SK-N-SH (cell line): ENCODE measurements around the gene CDCP2. TPM values are rescaled to one million over a fixed set of nuclear protein-coding genes. Genes with fewer than 3 reads are reported as not detected.

Experiments
- CTCF ChIA-PET: fragments of 300-600, 350-600 bp; formaldehyde crosslinking; extraction: SDS; loops from one replicate; lab custom pipeline; 2021; lab: Yijun Ruan, JAX
- POLR2A ChIA-PET: fragments of 350-600 bp; sonication (Branson Sonifier 250); formaldehyde crosslinking; extraction: SDS; loops from one replicate; lab custom pipeline; 2020; ENCODE audit warnings: antibody characterized with exemption, inconsistent platforms; lab: Yijun Ruan, JAX
- DNase-seq: peaks from one replicate; pipeline ENCODE4 v3.0.0; 2012
- H2AFZ ChIP-seq: fragments of 200-600 bp; sonication (generic); 2 replicates; pipeline ENCODE4 v1.8.1; 2016; ENCODE audit warnings: antibody characterized with exemption, mild to moderate bottlenecking, low read depth
- H3F3A ChIP-seq: fragments of 200-600 bp; sonication (generic); replicated peaks from 2 replicates; pipeline ENCODE3; 2016; ENCODE audit warnings: antibody characterized with exemption, mild to moderate bottlenecking; ENCODE audit not compliant: insufficient read depth
- H3K27ac ChIP-seq, 2 experiments: fragments of 200-500 bp in 1 of 2; fragments of 200-600 bp in 1 of 2; sonication (Bioruptor generic) in 1 of 2; sonication (generic), shearing (Covaris generic) in 1 of 2; 2 replicates each; pipeline versions ENCODE4 v1.5.1 to v1.6.1; 2014 to 2016; ENCODE audit warnings: low read depth in 2 of 2, inconsistent platforms in 1 of 2, low read length in 1 of 2, mild to moderate bottlenecking in 1 of 2, mixed read lengths in 1 of 2
- H3K27me3 ChIP-seq: fragments of 200-600 bp; sonication (generic), shearing (Covaris generic); 2 replicates; pipeline ENCODE4 v1.6.1; 2016; ENCODE audit warnings: mixed run types; ENCODE audit not compliant: insufficient read depth
- H3K36me3 ChIP-seq, 2 experiments: fragments of 200-500 bp in 1 of 2; fragments of 200-600 bp in 1 of 2; sonication (Bioruptor generic) in 1 of 2; sonication (generic) in 1 of 2; replicated peaks in 1 of 2; 2 replicates each; pipeline versions ENCODE3 to v1.5.1; 2014 to 2016; ENCODE audit warnings: low read length in 1 of 2, mild to moderate bottlenecking in 1 of 2; ENCODE audit not compliant: insufficient read depth in 2 of 2, control insufficient read depth in 1 of 2
- H3K4me1 ChIP-seq, 2 experiments: fragments of 200-500 bp in 1 of 2; fragments of 200-600 bp in 1 of 2; sonication (Bioruptor generic) in 1 of 2; sonication (generic), shearing (Covaris generic) in 1 of 2; 2 replicates each; pipeline versions ENCODE4 v1.5.1 to v1.6.1; 2014 to 2016; ENCODE audit warnings: low read depth in 1 of 2, low read length in 1 of 2, mixed run types in 1 of 2; ENCODE audit not compliant: insufficient read depth in 2 of 2, control insufficient read depth in 1 of 2
- H3K4me2 ChIP-seq: fragments of 200-600 bp; sonication (generic), shearing (Covaris generic); 2 replicates; pipeline ENCODE4 v1.6.1; 2017; ENCODE audit warnings: mixed run types
- H3K4me3 ChIP-seq, 2 experiments: fragments of 200-500 bp in 1 of 2; fragments of 200-600 bp in 1 of 2; sonication (Bioruptor generic) in 1 of 2; sonication (generic), shearing (Covaris generic) in 1 of 2; 2 replicates each; pipeline versions ENCODE4 v1.5.1 to v1.8.1; 2014 to 2016; ENCODE audit warnings: low read depth in 2 of 2, inconsistent platforms in 1 of 2, low read length in 1 of 2, mild to moderate bottlenecking in 1 of 2, mixed read lengths in 1 of 2, moderate library complexity in 1 of 2
- H3K79me2 ChIP-seq: fragments of 200-600 bp; sonication (generic); 2 replicates; pipeline ENCODE4 v1.8.1; 2017; ENCODE audit warnings: mild to moderate bottlenecking; ENCODE audit not compliant: insufficient read depth
- H3K9ac ChIP-seq: fragments of 200-600 bp; sonication (generic); 2 replicates; pipeline ENCODE4 v1.6.1; 2017; ENCODE audit warnings: mixed run types
- H3K9me2 ChIP-seq: fragments of 200-600 bp; sonication (generic); 2 replicates; pipeline ENCODE4 v1.6.1; 2017; ENCODE audit warnings: mixed run types
- H3K9me3 ChIP-seq: fragments of 200-600 bp; sonication (generic); 2 replicates; pipeline ENCODE4 v1.6.1; 2017; ENCODE audit warnings: mixed run types, mild to moderate bottlenecking, moderate library complexity
- H4K20me1 ChIP-seq: fragments of 200-600 bp; sonication (generic); 2 replicates; pipeline ENCODE4 v1.6.1; 2017; ENCODE audit warnings: mild to moderate bottlenecking, mixed run types; ENCODE audit not compliant: insufficient read depth
- CHD2 ChIP-seq: fragments of 150-350 bp; IDR thresholded peaks from 2 replicates; pipeline ENCODE4 v1.6.1; 2018; ENCODE audit warnings: low read length; ENCODE audit not compliant: partially characterized antibody
- ELF1 ChIP-seq: IDR thresholded peaks from 2 replicates; pipeline ENCODE4 v1.4.0; 2012
- EP300 ChIP-seq, 2 experiments: IDR thresholded peaks; 2 replicates each; pipeline versions ENCODE4 v1.4.0 to v1.6.1; 2012; ENCODE audit warnings: borderline replicate concordance in 1 of 2, low read depth in 1 of 2, low read length in 1 of 2
- FOSL2 ChIP-seq: IDR thresholded peaks from 2 replicates; pipeline ENCODE4 v1.4.0; 2012; ENCODE audit warnings: low read depth, mild to moderate bottlenecking, moderate library complexity, borderline replicate concordance
- FOXJ3 ChIP-seq: sonication (generic); formaldehyde crosslinking; IDR thresholded peaks from 2 replicates; pipeline ENCODE4 v1.5.1; 2020; ENCODE audit warnings: mild to moderate bottlenecking, missing genetic modification reagents
- FOXM1 ChIP-seq: IDR thresholded peaks from 2 replicates; pipeline ENCODE4 v1.4.0; 2012; ENCODE audit warnings: low read depth, mild to moderate bottlenecking
- GABPA ChIP-seq: IDR thresholded peaks from 2 replicates; pipeline ENCODE4 v1.4.0; 2012; ENCODE audit warnings: low read depth, mild to moderate bottlenecking
- GATA2 ChIP-seq: sonication (generic); formaldehyde crosslinking; IDR thresholded peaks from 2 replicates; pipeline ENCODE4 v1.5.0; 2020; ENCODE audit warnings: mild to moderate bottlenecking, missing genetic modification reagents
- JUND ChIP-seq: IDR thresholded peaks from 2 replicates; pipeline ENCODE4 v1.4.0; 2012
- MXI1 ChIP-seq: IDR thresholded peaks from 2 replicates; pipeline ENCODE4 v1.6.1; 2012; ENCODE audit warnings: mild to moderate bottlenecking, low read depth, low read length, improper control_type of control experiment
- NFIC ChIP-seq: IDR thresholded peaks from 2 replicates; pipeline ENCODE4 v1.4.0; 2012; ENCODE audit warnings: borderline replicate concordance
- RAD21 ChIP-seq: IDR thresholded peaks from 2 replicates; pipeline ENCODE4 v1.6.1; 2012; ENCODE audit warnings: mild to moderate bottlenecking, low read length
- RCOR1 ChIP-seq: fragments of 150-350 bp; IDR thresholded peaks from 2 replicates; pipeline ENCODE4 v1.6.1; 2017; ENCODE audit warnings: antibody characterized with exemption, low read length
- RFX5 ChIP-seq: IDR thresholded peaks from 2 replicates; pipeline ENCODE4 v1.6.1; 2012; ENCODE audit warnings: mild to moderate bottlenecking, improper control_type of control experiment, low read length
- RXRA ChIP-seq: IDR thresholded peaks from 2 replicates; pipeline ENCODE4 v1.4.0; 2012; ENCODE audit warnings: low read depth, mild to moderate bottlenecking, borderline replicate concordance
- SIN3A ChIP-seq: IDR thresholded peaks from 2 replicates; pipeline ENCODE4 v1.6.1; 2012; ENCODE audit warnings: low read depth, mild to moderate bottlenecking, low read length, moderate library complexity, borderline replicate concordance
- TEAD4 ChIP-seq: IDR thresholded peaks from 2 replicates; pipeline ENCODE4 v1.4.0; 2012; ENCODE audit warnings: mild to moderate bottlenecking, borderline replicate concordance; ENCODE audit not compliant: insufficient read depth
- YY1 ChIP-seq: IDR thresholded peaks from 2 replicates; pipeline ENCODE4 v1.4.0; 2012; ENCODE audit warnings: low read depth, mild to moderate bottlenecking
- WGBS: methylation state at CpG from one replicate; pipeline ENCODE4 v1.1.6; 2017; ENCODE audit warnings: low lambda C conversion rate; 5-methylcytosine and 5-hydroxymethylcytosine counted together
- polyA plus RNA-seq, 3 experiments: library from polyadenylated mRNA; depleted of rRNA; stranded (reverse); fragments of >200 nt; gene quantifications; 2 replicates each; pipeline ENCODE4 v1.2.3, GENCODE V29; 2012
- TF ChIP-seq, protein P1 (sequence below): IDR thresholded peaks from 2 replicates; pipeline ENCODE4; 2012
- TF ChIP-seq, protein P2 (sequence below): IDR thresholded peaks from 2 replicates; pipeline ENCODE4 v1.4.0; 2012; ENCODE audit warnings: low read depth, borderline replicate concordance
- TF ChIP-seq, protein P3 (sequence below): fragments of 200-600 bp; sonication (generic); IDR thresholded peaks from 2 replicates; pipeline ENCODE4 v1.6.1; 2017; ENCODE audit warnings: antibody characterized with exemption, mild to moderate bottlenecking, moderate library complexity
- TF ChIP-seq, protein P4 (sequence below): IDR thresholded peaks from 2 replicates; pipeline ENCODE4 v1.4.0; 2012; ENCODE audit warnings: low read depth
- TF ChIP-seq, protein P5 (sequence below): IDR thresholded peaks from 2 replicates; pipeline ENCODE4 v1.6.1; 2012; ENCODE audit warnings: mild to moderate bottlenecking, low read depth, low read length, moderate library complexity

CDCP2 gene
- polyA plus RNA-seq, 1 of the 3 experiments (the other 2 are of a cell fraction) = not detected

DNA sequence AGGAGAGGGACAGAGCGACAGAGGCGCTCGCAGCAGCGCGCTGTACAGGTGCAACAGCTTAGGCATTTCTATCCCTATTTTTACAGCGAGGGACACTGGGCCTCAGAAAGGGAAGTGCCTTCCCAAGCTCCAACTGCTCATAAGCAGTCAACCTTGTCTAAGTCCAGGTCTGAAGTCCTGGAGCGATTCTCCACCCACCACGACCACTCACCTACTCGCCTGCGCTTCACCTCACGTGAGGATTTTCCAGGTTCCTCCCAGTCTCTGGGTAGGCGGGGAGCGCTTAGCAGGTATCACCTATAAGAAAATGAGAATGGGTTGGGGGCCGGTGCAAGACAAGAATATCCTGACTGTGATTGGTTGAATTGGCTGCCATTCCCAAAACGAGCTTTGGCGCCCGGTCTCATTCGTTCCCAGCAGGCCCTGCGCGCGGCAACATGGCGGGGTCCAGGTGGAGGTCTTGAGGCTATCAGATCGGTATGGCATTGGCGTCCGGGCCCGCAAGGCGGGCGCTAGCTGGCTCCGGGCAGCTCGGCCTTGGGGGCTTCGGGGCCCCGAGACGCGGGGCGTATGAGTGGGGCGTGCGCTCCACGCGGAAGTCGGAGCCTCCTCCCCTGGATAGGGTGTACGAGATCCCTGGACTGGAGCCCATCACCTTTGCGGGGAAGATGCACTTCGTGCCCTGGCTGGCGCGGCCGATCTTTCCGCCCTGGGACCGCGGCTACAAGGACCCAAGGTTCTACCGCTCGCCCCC lies 47.1 kb upstream of the CDCP2 start, which contains the start of the genes CYB5RL and MRPL37:
CYB5RL (minus strand) TSS at position 266 of the 754 bp plus-strand sequence. CDS start 4,414 bp downstream, outside the sequence.
MRPL37 (plus strand) TSS at position 403 of the 754 bp plus-strand sequence; CDS start at position 480, 77 bp downstream.
- H3K4me2 ChIP-seq = peak within 1 kb of the TSS; percentile 85
- H3K79me2 ChIP-seq = peaks cover 42% of the 10 kb centered on the region
- POLR2A ChIA-PET = interaction anchor here (0.6 to 1.9 kb wide), 3 partner anchors 20 to 207 kb away, joined by 3 to 4 read pairs (median 4); no protein-coding TSS in a partner anchor
- H3F3A ChIP-seq = no peaks in the 10 kb centered on the region
- no peaks in the 10 kb centered on the region for H3K9me2 ChIP-seq
- peaks cover 7% of the 10 kb centered on the region in 2 experiments for H3K36me3 ChIP-seq
- no peaks in the 10 kb centered on the region for H3K27me3 ChIP-seq
- H3K9ac ChIP-seq = peak within 1 kb of the TSS; percentile 92
- peak within 1 kb of the TSS; percentile 90 to 96 for H3K4me3 ChIP-seq
- H3K9me3 ChIP-seq = no peaks in the 10 kb centered on the region
- H4K20me1 ChIP-seq = no peaks in the 10 kb centered on the region
- H3K27ac ChIP-seq = peak within 1 kb of the TSS; percentile 20 to 63; a peak in 2 of 4 replicates
- H3K4me1 ChIP-seq = peaks cover 0 to 14% of the 10 kb centered on the region in 2 experiments; a peak in 2 of 4 replicates
- H2AFZ ChIP-seq = peak within 1 kb of the TSS; percentile 96
- CTCF ChIA-PET = interaction anchor here (1.0 to 2.1 kb wide), 9 partner anchors 13 to 348 kb away, joined by 3 to 8 read pairs (median 4); partner anchors contain the start of gene ACOT11
- peak; percentile 97 for DNase-seq
- 3% methylated on average over 27 of the region's 51 CpGs for WGBS
- TF ChIP-seq RXRA = no peak
- no peak for TF ChIP-seq EP300 (IDR thresholded peaks at IDR 0.05; ENCODE audit: borderline replicate concordance in 1 of 2, low read depth in 1 of 2, low read length in 1 of 2)
- TF ChIP-seq, protein P1, sequence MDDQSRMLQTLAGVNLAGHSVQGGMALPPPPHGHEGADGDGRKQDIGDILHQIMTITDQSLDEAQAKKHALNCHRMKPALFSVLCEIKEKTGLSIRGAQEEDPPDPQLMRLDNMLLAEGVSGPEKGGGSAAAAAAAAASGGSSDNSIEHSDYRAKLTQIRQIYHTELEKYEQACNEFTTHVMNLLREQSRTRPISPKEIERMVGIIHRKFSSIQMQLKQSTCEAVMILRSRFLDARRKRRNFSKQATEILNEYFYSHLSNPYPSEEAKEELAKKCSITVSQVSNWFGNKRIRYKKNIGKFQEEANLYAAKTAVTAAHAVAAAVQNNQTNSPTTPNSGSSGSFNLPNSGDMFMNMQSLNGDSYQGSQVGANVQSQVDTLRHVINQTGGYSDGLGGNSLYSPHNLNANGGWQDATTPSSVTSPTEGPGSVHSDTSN = peak; percentile 100
- TF ChIP-seq, protein P2, sequence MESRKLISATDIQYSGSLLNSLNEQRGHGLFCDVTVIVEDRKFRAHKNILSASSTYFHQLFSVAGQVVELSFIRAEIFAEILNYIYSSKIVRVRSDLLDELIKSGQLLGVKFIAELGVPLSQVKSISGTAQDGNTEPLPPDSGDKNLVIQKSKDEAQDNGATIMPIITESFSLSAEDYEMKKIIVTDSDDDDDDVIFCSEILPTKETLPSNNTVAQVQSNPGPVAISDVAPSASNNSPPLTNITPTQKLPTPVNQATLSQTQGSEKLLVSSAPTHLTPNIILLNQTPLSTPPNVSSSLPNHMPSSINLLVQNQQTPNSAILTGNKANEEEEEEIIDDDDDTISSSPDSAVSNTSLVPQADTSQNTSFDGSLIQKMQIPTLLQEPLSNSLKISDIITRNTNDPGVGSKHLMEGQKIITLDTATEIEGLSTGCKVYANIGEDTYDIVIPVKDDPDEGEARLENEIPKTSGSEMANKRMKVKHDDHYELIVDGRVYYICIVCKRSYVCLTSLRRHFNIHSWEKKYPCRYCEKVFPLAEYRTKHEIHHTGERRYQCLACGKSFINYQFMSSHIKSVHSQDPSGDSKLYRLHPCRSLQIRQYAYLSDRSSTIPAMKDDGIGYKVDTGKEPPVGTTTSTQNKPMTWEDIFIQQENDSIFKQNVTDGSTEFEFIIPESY = no peak
- no peak for TF ChIP-seq FOXM1
- no peak for TF ChIP-seq TEAD4
- TF ChIP-seq MXI1 = peak; percentile 84
- peak; percentile 35; the same call in 1 of the 2 replicates for TF ChIP-seq NFIC
- TF ChIP-seq RAD21 = no peak
- TF ChIP-seq GATA2 (CRISPR knock-in tag) = no peak
- TF ChIP-seq, protein P3, sequence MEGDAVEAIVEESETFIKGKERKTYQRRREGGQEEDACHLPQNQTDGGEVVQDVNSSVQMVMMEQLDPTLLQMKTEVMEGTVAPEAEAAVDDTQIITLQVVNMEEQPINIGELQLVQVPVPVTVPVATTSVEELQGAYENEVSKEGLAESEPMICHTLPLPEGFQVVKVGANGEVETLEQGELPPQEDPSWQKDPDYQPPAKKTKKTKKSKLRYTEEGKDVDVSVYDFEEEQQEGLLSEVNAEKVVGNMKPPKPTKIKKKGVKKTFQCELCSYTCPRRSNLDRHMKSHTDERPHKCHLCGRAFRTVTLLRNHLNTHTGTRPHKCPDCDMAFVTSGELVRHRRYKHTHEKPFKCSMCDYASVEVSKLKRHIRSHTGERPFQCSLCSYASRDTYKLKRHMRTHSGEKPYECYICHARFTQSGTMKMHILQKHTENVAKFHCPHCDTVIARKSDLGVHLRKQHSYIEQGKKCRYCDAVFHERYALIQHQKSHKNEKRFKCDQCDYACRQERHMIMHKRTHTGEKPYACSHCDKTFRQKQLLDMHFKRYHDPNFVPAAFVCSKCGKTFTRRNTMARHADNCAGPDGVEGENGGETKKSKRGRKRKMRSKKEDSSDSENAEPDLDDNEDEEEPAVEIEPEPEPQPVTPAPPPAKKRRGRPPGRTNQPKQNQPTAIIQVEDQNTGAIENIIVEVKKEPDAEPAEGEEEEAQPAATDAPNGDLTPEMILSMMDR = no peak
- no peak for TF ChIP-seq ELF1
- TF ChIP-seq FOSL2 = no peak
- TF ChIP-seq GABPA = peak; percentile 19; the same call in 1 of the 2 replicates
- TF ChIP-seq, protein P4, sequence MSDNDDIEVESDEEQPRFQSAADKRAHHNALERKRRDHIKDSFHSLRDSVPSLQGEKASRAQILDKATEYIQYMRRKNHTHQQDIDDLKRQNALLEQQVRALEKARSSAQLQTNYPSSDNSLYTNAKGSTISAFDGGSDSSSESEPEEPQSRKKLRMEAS = peak; percentile 78
- 0 out of 2 replicates have a peak, but pooled peaks have one; percentile 75 for TF ChIP-seq SIN3A
- TF ChIP-seq, protein P5, sequence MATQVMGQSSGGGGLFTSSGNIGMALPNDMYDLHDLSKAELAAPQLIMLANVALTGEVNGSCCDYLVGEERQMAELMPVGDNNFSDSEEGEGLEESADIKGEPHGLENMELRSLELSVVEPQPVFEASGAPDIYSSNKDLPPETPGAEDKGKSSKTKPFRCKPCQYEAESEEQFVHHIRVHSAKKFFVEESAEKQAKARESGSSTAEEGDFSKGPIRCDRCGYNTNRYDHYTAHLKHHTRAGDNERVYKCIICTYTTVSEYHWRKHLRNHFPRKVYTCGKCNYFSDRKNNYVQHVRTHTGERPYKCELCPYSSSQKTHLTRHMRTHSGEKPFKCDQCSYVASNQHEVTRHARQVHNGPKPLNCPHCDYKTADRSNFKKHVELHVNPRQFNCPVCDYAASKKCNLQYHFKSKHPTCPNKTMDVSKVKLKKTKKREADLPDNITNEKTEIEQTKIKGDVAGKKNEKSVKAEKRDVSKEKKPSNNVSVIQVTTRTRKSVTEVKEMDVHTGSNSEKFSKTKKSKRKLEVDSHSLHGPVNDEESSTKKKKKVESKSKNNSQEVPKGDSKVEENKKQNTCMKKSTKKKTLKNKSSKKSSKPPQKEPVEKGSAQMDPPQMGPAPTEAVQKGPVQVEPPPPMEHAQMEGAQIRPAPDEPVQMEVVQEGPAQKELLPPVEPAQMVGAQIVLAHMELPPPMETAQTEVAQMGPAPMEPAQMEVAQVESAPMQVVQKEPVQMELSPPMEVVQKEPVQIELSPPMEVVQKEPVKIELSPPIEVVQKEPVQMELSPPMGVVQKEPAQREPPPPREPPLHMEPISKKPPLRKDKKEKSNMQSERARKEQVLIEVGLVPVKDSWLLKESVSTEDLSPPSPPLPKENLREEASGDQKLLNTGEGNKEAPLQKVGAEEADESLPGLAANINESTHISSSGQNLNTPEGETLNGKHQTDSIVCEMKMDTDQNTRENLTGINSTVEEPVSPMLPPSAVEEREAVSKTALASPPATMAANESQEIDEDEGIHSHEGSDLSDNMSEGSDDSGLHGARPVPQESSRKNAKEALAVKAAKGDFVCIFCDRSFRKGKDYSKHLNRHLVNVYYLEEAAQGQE = no peak
- TF ChIP-seq RCOR1 = no peak
- TF ChIP-seq FOXJ3 = no peak
- no peak for TF ChIP-seq RFX5
- peak; percentile 97 for TF ChIP-seq YY1
- TF ChIP-seq CHD2 = peak; percentile 83
- TF ChIP-seq JUND = no peak
